ENCODE results near the gene PFN2.

- no peak for TF ChIP-seq GATA3 (IDR thresholded peaks at IDR 0.05; ENCODE audit: low read depth, low read length)
- TF ChIP-seq GATA2 (IDR thresholded peaks at IDR 0.05; ENCODE audit: low read depth, low read length): no peak
Observed at GRCh38 chr3:149975919-149976318, 5.2 kb upstream of the PFN2 start.

Measured in SH-SY5Y (cell line).